GM12865 (cell line): ENCODE results near the gene UBASH3B.

ENCODE experiments used
- DNase-seq: peaks from one replicate; pipeline ENCODE4 v3.0.0; 2010; ENCODE audit warnings: low read depth
- H3K4me3 ChIP-seq: 2 replicates; pipeline ENCODE4 v1.5.1; 2011; ENCODE audit warnings: mild to moderate bottlenecking, low read depth, low read length, control low read depth
- CTCF ChIP-seq: IDR thresholded peaks from 2 replicates; pipeline ENCODE4 v1.5.1; 2011; ENCODE audit warnings: low read length, control low read depth, low read depth, inconsistent platforms; ENCODE audit not compliant: insufficient read depth; ENCODE audit errors: missing control alignments

Gene UBASH3B

GRCh38 chr11:122743949-122744348, 88.4 kb downstream of the UBASH3B start:
- no peak overlapping the region for H3K4me3 ChIP-seq
- TF ChIP-seq CTCF, result no peak
- DNase-seq, result peak; percentile 73

GRCh38 chr11:122744357-122744756, 88.8 kb downstream of the UBASH3B start:
- no peak for TF ChIP-seq CTCF
- no peak for DNase-seq
- no peak overlapping the region for H3K4me3 ChIP-seq

GRCh38 chr11:122745111-122745510, 89.6 kb downstream of the UBASH3B start:
- DNase-seq, result no peak
- H3K4me3 ChIP-seq, result no peak overlapping the region
- TF ChIP-seq CTCF, result no peak

- DNase-seq, result peak; percentile 89
- TF ChIP-seq CTCF, result no peak
- no peak overlapping the region for H3K4me3 ChIP-seq
Measured at GRCh38 chr11:122746050-122746478, 90.5 kb downstream of the UBASH3B start.

GRCh38 chr11:122746611-122747244, 91.2 kb downstream of the UBASH3B start:
- H3K4me3 ChIP-seq, result no peak overlapping the region
- no peak for TF ChIP-seq CTCF
- DNase-seq, result no peak

GRCh38 chr11:122747351-122747781, 91.8 kb downstream of the UBASH3B start:
- DNase-seq, result no peak
- no peak overlapping the region for H3K4me3 ChIP-seq
- TF ChIP-seq CTCF, result no peak
